ENCODE results near the gene GHITM.

- TF ChIP-seq POLR2A (IDR thresholded peaks at IDR 0.05) (no peak), CTCF (IDR thresholded peaks at IDR 0.05) (no peak)
These were observed 27.4 kb downstream of the GHITM start for GRCh38 chr10:84166620-84167288.

All from prostate gland (tissue), 2 donors.